Ishikawa (cell line): Measurements from ENCODE around the gene C15orf40.

Source experiments
- CEBPB ChIP-seq: IDR thresholded peaks from 2 replicates; pipeline ENCODE4 v1.6.1; 2012
- CREB1 ChIP-seq: IDR thresholded peaks from 2 replicates; pipeline ENCODE4 v1.6.1; 2012; ENCODE audit warnings: low read depth
- EGR1 ChIP-seq: IDR thresholded peaks from 2 replicates; pipeline ENCODE4 v1.6.1; 2012
- EP300 ChIP-seq: IDR thresholded peaks from 2 replicates; pipeline ENCODE4 v1.6.1; 2012; ENCODE audit warnings: borderline replicate concordance
- FOXM1 ChIP-seq: IDR thresholded peaks from 2 replicates; pipeline ENCODE4 v1.6.1; 2012; ENCODE audit warnings: low read depth, borderline replicate concordance
- MAX ChIP-seq: IDR thresholded peaks from 2 replicates; pipeline ENCODE4 v1.6.1; 2012
- NFIC ChIP-seq: IDR thresholded peaks from 2 replicates; pipeline ENCODE4 v1.6.1; 2012
- RAD21 ChIP-seq: IDR thresholded peaks from 2 replicates; pipeline ENCODE4 v1.6.1; 2012; ENCODE audit warnings: low read depth
- TAF1 ChIP-seq: IDR thresholded peaks from 2 replicates; pipeline ENCODE4 v1.6.1; 2012; ENCODE audit warnings: low read depth, mild to moderate bottlenecking
- TCF12 ChIP-seq: IDR thresholded peaks from 2 replicates; pipeline ENCODE4 v1.6.1; 2012; ENCODE audit warnings: low read depth
- TEAD4 ChIP-seq: IDR thresholded peaks from 2 replicates; pipeline ENCODE4 v1.6.1; 2012
- USF1 ChIP-seq: IDR thresholded peaks from 2 replicates; pipeline ENCODE4 v1.6.1; 2012
- YY1 ChIP-seq: IDR thresholded peaks from 2 replicates; pipeline ENCODE4 v1.6.1; 2012; ENCODE audit warnings: low read depth
- ZBTB7A ChIP-seq: IDR thresholded peaks from 2 replicates; pipeline ENCODE4 v1.6.1; 2012; ENCODE audit warnings: low read depth
- TF ChIP-seq, protein P1 (sequence below): IDR thresholded peaks from 2 replicates; pipeline ENCODE4 v1.6.1; 2012; ENCODE audit warnings: low read depth, mild to moderate bottlenecking

The C15orf40 gene

DNA sequence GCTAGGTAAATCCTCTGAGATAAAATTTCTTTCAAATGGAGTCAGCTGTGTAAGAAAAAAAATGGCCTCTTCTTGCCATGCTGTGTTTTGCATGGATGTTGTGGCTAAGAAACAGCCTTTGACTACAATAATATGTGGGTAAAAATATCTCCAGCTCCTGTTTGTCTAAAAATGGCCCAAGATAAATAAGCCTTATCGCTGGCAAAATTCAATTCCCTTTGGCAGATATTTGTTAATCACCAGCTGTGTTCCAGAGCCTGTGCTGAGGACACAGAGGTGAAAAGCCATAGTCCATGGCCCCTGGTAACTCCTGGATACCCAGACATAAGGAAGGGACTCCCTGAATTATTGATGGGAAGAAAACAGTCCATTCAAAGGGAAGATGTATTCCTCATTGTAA is 40.7 kb downstream of the C15orf40 start:
- TF ChIP-seq CREB1 (no peak), USF1 (no peak), TCF12 (no peak), YY1 (no peak), EGR1 (no peak), ZBTB7A (no peak), RAD21 (no peak), EP300 (no peak), CEBPB (no peak), TAF1 (no peak)

- TF ChIP-seq FOXM1 (no peak), EGR1 (no peak), YY1 (no peak)
Measured at GRCh38 chr15:82970078-82970686, 41.3 kb downstream of the C15orf40 start.

DNA sequence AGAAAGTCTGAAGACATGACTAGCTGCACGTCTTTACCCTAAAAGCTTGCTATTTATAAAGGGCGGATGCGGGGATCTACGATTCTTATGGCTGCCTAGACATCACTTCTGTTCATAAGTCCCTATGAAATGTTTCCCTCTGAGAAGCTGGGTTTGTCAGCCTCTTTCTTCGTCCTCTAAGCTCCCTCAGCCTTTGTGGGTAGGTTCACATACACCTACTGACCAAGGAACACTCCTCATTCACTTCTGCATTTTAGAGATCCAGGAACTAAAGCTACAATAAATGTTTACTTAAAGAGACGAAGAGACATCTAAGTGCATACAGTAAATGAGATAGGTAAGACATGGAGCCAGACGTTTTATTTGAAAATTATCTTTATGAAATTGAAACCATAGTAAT is 42.1 kb downstream of the C15orf40 start:
- TF ChIP-seq CREB1 (no peak), MAX (no peak), TCF12 (no peak), YY1 (no peak), RAD21 (no peak), FOXM1 (no peak), EGR1 (no peak), NFIC (no peak), TAF1 (no peak), ZBTB7A (no peak)
- TF ChIP-seq, protein P1, sequence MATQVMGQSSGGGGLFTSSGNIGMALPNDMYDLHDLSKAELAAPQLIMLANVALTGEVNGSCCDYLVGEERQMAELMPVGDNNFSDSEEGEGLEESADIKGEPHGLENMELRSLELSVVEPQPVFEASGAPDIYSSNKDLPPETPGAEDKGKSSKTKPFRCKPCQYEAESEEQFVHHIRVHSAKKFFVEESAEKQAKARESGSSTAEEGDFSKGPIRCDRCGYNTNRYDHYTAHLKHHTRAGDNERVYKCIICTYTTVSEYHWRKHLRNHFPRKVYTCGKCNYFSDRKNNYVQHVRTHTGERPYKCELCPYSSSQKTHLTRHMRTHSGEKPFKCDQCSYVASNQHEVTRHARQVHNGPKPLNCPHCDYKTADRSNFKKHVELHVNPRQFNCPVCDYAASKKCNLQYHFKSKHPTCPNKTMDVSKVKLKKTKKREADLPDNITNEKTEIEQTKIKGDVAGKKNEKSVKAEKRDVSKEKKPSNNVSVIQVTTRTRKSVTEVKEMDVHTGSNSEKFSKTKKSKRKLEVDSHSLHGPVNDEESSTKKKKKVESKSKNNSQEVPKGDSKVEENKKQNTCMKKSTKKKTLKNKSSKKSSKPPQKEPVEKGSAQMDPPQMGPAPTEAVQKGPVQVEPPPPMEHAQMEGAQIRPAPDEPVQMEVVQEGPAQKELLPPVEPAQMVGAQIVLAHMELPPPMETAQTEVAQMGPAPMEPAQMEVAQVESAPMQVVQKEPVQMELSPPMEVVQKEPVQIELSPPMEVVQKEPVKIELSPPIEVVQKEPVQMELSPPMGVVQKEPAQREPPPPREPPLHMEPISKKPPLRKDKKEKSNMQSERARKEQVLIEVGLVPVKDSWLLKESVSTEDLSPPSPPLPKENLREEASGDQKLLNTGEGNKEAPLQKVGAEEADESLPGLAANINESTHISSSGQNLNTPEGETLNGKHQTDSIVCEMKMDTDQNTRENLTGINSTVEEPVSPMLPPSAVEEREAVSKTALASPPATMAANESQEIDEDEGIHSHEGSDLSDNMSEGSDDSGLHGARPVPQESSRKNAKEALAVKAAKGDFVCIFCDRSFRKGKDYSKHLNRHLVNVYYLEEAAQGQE: no peak

- TF ChIP-seq EGR1: no peak
- TF ChIP-seq CREB1: no peak
- no peak for TF ChIP-seq TAF1
- TF ChIP-seq RAD21: no peak
- TF ChIP-seq TEAD4: no peak
- no peak for TF ChIP-seq TCF12
- TF ChIP-seq, protein P1: no peak
- no peak for TF ChIP-seq CEBPB
- no peak for TF ChIP-seq FOXM1
- TF ChIP-seq ZBTB7A: no peak
- no peak for TF ChIP-seq NFIC
- no peak for TF ChIP-seq USF1
- TF ChIP-seq MAX: no peak
- no peak for TF ChIP-seq EP300
- no peak for TF ChIP-seq YY1
Measured at GRCh38 chr15:82968066-82968465, 43.4 kb downstream of the C15orf40 start.

DNA sequence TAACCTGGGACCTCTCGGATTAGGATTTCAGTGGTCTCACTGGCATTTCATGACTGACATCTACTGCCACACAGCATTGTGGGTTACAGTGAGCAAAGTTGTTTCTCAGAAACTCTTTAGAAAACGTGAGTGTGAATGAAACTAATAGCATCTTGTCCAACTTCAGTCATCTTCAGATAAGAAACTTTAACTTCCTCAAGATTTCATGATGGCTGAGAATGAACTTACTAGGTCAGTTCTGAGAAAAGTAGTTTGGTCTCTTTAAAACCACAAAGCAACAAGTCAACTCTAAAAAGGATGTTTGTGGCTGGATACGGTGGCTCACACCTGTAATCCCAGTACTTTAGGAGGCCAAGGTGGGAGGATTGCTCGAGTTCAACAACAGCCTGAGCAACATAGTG is 44.8 kb downstream of the C15orf40 start:
- TF ChIP-seq TCF12: no peak
- TF ChIP-seq TAF1: no peak
- TF ChIP-seq NFIC: no peak
- TF ChIP-seq EP300: no peak
- TF ChIP-seq EGR1: no peak
- TF ChIP-seq, protein P1: no peak
- TF ChIP-seq MAX: no peak
- TF ChIP-seq USF1: no peak
- TF ChIP-seq TEAD4: no peak
- TF ChIP-seq CREB1: no peak
- no peak for TF ChIP-seq RAD21
- TF ChIP-seq FOXM1: no peak
- no peak for TF ChIP-seq ZBTB7A
- no peak for TF ChIP-seq YY1
- no peak for TF ChIP-seq CEBPB
